ENCODE measurements around the gene ELAVL3.

ELAVL3 gene

DNA sequence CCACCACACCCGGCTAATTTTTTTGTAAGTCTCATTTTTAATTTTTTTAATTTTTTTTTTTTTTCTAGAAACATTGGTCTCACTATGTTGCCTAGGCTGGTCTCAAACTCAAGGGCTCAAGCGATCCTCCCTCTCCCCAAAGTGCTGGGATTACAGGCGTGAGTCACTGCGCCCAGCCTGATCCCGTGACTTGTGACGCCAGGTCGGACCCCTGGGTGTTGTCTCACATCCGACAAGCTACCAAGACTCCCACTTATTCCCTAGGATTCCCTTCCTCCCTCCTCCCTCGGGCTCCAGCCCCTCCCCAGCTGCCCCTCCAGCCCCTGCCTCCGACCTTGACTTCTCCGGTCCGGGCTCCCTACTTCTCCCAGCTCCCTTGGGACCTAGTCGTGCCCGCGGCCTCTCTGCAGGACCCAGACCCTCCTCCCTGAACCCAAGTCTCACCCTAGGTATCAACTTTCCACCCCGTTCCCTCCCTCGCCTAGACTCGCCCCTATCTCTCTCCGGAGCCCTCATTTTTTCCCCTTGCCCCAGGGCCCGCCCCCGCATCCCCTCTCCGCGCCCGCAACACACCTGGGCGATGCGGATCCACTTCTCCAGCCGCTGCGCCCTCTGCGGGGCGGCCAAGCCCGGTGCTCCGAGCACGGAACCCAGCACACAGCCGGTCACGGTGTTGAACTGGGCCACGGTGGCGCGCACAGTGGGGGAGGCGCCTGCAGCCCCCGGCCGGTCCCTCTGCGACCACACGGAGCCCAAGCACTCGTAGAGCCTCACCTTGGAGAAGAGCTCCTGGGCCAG, 74.8 kb downstream of the ELAVL3 start:
- DNase-seq = no peak

DNA sequence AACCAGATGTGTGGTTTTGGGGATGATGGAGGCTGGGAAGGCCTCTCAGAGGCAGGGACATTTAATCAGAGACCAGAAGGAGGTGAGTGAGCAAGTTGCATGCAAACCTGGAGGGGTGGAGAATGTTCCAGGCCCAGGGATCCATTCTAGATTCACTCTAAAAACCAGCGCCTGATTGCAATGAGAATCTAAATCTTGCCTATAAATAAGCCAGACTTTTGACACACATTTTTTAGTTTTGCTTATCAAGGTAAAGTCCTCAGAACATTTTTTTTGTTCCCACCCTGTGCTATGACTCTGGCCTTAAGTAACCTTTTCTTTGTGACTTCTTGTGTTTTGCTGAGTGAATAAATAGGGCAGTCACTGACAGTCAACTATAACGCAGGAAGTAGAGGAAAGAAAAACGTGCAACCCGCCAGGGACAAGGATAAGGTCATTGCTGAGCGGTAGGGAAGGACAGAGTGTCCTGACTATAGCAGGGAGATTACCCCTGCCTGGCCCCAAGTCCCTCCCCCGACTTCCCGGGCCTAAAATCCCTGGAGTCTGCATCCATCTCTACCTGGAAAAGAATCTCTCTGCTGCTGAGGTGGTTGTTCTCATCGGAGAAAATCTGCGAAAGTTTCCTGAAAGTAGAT, 76.1 kb downstream of the ELAVL3 start:
- no peak for DNase-seq

DNA sequence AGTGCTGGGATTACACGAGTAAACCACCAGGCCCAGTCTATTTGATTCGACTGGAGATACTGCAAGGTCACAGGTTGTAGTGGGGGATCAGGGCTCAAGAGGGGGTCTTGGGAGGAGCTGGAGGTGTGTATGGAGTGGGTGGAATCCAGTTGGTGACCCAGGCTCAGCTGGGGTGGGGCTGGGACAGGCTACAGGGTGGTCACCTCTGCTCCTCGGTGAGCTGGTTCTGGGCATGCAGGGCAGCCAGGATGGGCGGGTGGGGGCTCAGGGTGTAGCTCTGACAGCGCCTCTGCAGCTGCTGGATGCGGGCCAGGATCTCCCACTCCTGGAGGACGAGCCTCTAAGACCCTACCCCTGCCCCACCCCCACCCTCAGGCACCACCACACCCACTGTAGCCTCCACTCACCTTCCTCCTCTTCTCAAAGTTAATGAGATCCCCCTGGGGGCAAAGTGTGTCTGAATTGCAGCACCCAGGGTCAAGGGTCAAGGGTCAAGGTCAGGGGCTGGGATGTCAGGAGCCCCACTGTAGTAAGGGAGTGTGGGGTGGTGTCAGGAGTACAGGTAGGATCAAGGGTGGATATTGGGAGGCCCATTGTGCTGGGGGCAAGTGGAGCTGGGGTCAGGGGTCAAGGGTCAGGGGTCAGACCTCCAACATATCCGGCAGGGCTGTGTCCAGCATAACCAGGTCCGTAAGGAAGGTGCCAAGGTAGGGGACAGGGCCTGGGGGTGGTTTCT, 78.9 kb downstream of the ELAVL3 start:
- DNase-seq = no peak

Data from left hindlimb (tissue), 1 donor.